ENCODE results near the gene PLCL1.

GRCh38 chr2:197862246-197862955 lies 58.0 kb downstream of the PLCL1 start:
- TF ChIP-seq CTCF (IDR thresholded peaks at IDR 0.05): no peak
- no peak for TF ChIP-seq ZFX (IDR thresholded peaks at IDR 0.05; ENCODE audit: borderline replicate concordance)

Data from 22Rv1 (cell line).